ENCODE measurements around the gene CENPU.

DNA sequence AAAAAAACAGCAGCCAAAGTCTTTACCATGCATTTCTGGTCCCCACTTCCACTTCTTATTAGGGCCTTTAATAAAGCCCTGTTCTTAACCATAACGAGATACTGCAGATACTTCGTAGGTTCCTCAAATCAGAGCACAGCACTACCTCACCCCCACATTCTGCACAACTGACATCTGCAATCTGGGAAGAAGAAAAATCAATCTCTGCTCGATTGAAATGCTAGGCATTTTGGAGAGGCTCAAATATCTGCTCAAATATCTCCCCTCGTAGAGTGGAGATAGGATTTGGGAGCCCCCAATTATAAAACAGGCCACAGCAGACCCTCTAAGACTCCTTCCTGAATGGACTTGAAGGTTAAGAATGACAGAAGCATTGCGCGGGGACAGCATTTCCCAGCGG lies 40.3 kb upstream of the CENPU start:
- TF ChIP-seq, protein P1, sequence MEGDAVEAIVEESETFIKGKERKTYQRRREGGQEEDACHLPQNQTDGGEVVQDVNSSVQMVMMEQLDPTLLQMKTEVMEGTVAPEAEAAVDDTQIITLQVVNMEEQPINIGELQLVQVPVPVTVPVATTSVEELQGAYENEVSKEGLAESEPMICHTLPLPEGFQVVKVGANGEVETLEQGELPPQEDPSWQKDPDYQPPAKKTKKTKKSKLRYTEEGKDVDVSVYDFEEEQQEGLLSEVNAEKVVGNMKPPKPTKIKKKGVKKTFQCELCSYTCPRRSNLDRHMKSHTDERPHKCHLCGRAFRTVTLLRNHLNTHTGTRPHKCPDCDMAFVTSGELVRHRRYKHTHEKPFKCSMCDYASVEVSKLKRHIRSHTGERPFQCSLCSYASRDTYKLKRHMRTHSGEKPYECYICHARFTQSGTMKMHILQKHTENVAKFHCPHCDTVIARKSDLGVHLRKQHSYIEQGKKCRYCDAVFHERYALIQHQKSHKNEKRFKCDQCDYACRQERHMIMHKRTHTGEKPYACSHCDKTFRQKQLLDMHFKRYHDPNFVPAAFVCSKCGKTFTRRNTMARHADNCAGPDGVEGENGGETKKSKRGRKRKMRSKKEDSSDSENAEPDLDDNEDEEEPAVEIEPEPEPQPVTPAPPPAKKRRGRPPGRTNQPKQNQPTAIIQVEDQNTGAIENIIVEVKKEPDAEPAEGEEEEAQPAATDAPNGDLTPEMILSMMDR (IDR thresholded peaks at IDR 0.05; ENCODE audit: insufficient read depth, low read length), result no peak
- TF ChIP-seq SPI1 (IDR thresholded peaks at IDR 0.05; ENCODE audit: borderline replicate concordance, low read depth), result no peak
